Endothelial cell of umbilical vein (primary cell): ENCODE measurements around the gene DNAJC8. TPM values are rescaled to one million over a fixed set of nuclear protein-coding genes. Genes with fewer than 3 reads are reported as not detected.
A peak's percentile ranks its signal among the peaks of the same experiment; 100 is the strongest.

Experiments
- BruUV-seq: library from RNA; stranded (reverse); fragments of 400-500 nt; replicated peaks from 2 replicates; lab custom pipeline; 2021; lab: Mats Ljungman, UMichigan
- CTCF ChIA-PET: fragments of 300-600, 350-600 bp; sonication (Branson Sonifier 250); formaldehyde crosslinking; loops from one replicate; lab custom pipeline; 2021; ENCODE audit warnings: antibody characterized with exemption, inconsistent platforms; lab: Charles Lee
- POLR2A ChIA-PET: fragments of 300-600, 350-600 bp; sonication (Branson Sonifier 250); formaldehyde crosslinking; loops from one replicate; lab custom pipeline; 2021; ENCODE audit warnings: antibody characterized with exemption, inconsistent platforms; lab: Charles Lee
- DNase-seq: peaks from one replicate; pipeline ENCODE4 v3.0.0-alpha.2; 2011; ENCODE audit warnings: low read depth, low spot score
- FAIRE-seq: peaks from 2 replicates; lab custom pipeline; 2011; peaks lifted over from hg19 to GRCh38; lab: Jason Lieb, UNC
- H2AFZ ChIP-seq: 2 replicates; pipeline ENCODE4 v1.6.0; 2012; ENCODE audit warnings: low read depth, low read length, control low read depth, inconsistent platforms
- H3K27ac ChIP-seq: 2 replicates; pipeline ENCODE4 v1.5.1; 2011; ENCODE audit warnings: low read depth, mild to moderate bottlenecking, control low read depth, low read length, moderate library complexity; ENCODE audit not compliant: insufficient read depth
- H3K27me3 ChIP-seq, 2 experiments: 2 replicates each; pipeline versions ENCODE4 v1.6.0 to v1.6.1; 2011; ENCODE audit warnings: low read length in 2 of 2, mixed read lengths in 1 of 2; ENCODE audit not compliant: control insufficient read depth in 2 of 2, insufficient read depth in 2 of 2
- H3K36me3 ChIP-seq, 2 experiments: 2 replicates in 1 of 2; 3 replicates in 1 of 2; pipeline ENCODE4 v1.5.1; 2011; ENCODE audit warnings: low read length in 2 of 2, mild to moderate bottlenecking in 1 of 2, moderate library complexity in 1 of 2; ENCODE audit not compliant: control insufficient read depth in 2 of 2, insufficient read depth in 2 of 2; ENCODE audit errors: extremely low read depth in 1 of 2
- H3K4me1 ChIP-seq: 3 replicates; pipeline ENCODE4 v1.5.1; 2011; ENCODE audit warnings: mild to moderate bottlenecking, low read length; ENCODE audit not compliant: control insufficient read depth, insufficient read depth; ENCODE audit errors: extremely low read depth
- H3K4me2 ChIP-seq: 2 replicates; pipeline ENCODE4 v1.6.1; 2011; ENCODE audit warnings: low read length, control low read depth, mixed read lengths; ENCODE audit not compliant: insufficient read depth
- H3K4me3 ChIP-seq, 3 experiments: fragments of 200-600 bp in 1 of 3; sonication (generic), shearing (Covaris generic) in 1 of 3; replicated peaks in 1 of 3; 2 replicates each; pipeline ENCODE4 v1.5.1; 2011 to 2016; ENCODE audit warnings: control low read depth in 3 of 3, low read length in 3 of 3, mild to moderate bottlenecking in 2 of 3, inconsistent platforms in 1 of 3, low read depth in 1 of 3, moderate library complexity in 1 of 3; ENCODE audit not compliant: insufficient read depth in 1 of 3
- H3K79me2 ChIP-seq: 2 replicates; pipeline ENCODE4 v1.6.0; 2012; ENCODE audit warnings: low read length, inconsistent platforms; ENCODE audit not compliant: control insufficient read depth, insufficient read depth
- H3K9ac ChIP-seq: replicated peaks from 2 replicates; pipeline ENCODE3; 2011; ENCODE audit warnings: low read length, control low read depth; ENCODE audit not compliant: insufficient read depth; ENCODE audit errors: extremely low read depth
- H3K9me1 ChIP-seq: replicated peaks from 3 replicates; pipeline ENCODE4 v1.6.0; 2011; ENCODE audit warnings: mild to moderate bottlenecking, low read length; ENCODE audit not compliant: control insufficient read depth, insufficient read depth; ENCODE audit errors: extremely low read depth
- H3K9me3 ChIP-seq: replicated peaks from 2 replicates; pipeline ENCODE4 v1.5.1; 2012; ENCODE audit warnings: low read length, inconsistent platforms; ENCODE audit not compliant: control insufficient read depth, insufficient read depth
- H4K20me1 ChIP-seq: replicated peaks from 2 replicates; pipeline ENCODE3; 2011; ENCODE audit warnings: mild to moderate bottlenecking, low read length; ENCODE audit not compliant: control insufficient read depth, insufficient read depth; ENCODE audit errors: extremely low read depth
- EZH2 ChIP-seq: IDR thresholded peaks from 2 replicates; pipeline ENCODE4 v1.6.1; 2012; ENCODE audit warnings: borderline replicate concordance, low read depth, mild to moderate bottlenecking, moderate library complexity, low read length, inconsistent platforms; ENCODE audit not compliant: severe bottlenecking
- FOS ChIP-seq: IDR thresholded peaks from 2 replicates; pipeline ENCODE4 v1.6.1; 2011; ENCODE audit warnings: mild to moderate bottlenecking, low read length, moderate library complexity, borderline replicate concordance; ENCODE audit not compliant: insufficient read depth
- GATA2 ChIP-seq: IDR thresholded peaks from 2 replicates; pipeline ENCODE4 v1.7.0; 2011; ENCODE audit warnings: low read depth, mild to moderate bottlenecking, moderate library complexity, mixed read lengths, low read length; ENCODE audit not compliant: insufficient read length, insufficient read depth
- JUN ChIP-seq: IDR thresholded peaks from 2 replicates; pipeline ENCODE4 v1.6.1; 2011; ENCODE audit warnings: borderline replicate concordance, low read depth; ENCODE audit not compliant: insufficient read length, insufficient read depth
- MYC ChIP-seq: IDR thresholded peaks from one replicate; pipeline ENCODE4 v1.6.1; 2011; ENCODE audit warnings: mild to moderate bottlenecking, low read depth, low read length
- POLR2A ChIP-seq: IDR thresholded peaks from 2 replicates; pipeline ENCODE4 v1.6.1; 2012; ENCODE audit warnings: low read depth, mild to moderate bottlenecking, control low read depth, low read length
- POLR2AphosphoS5 ChIP-seq: IDR thresholded peaks from 2 replicates; pipeline ENCODE4 v1.6.1; 2012; ENCODE audit warnings: low read depth, mild to moderate bottlenecking, control low read depth, low read length, moderate library complexity; ENCODE audit not compliant: insufficient read depth
- dilution Hi-C: fragments of 300-500 bp; cut with MboI; formaldehyde crosslinking; loops from one replicate; pipeline ENCODE4 v1.15.0; 2019; ENCODE audit warnings: low sequenced_read_pairs; ENCODE audit not compliant: extremely low pct_ligation_motif_present
- intact Hi-C: fragments of 100-400 bp; cut with micrococcal nuclease; formaldehyde crosslinking; loops from one replicate; pipeline ENCODE4 v1.10.0; 2022
- polyA plus RNA-seq, 4 experiments: library from polyadenylated mRNA; depleted of rRNA in 3 of 4; stranded (reverse) in 3 of 4; unstranded in 1 of 4; fragments of >200 nt; gene quantifications; 2 replicates each; pipeline versions ENCODE4 v1.2.1 to v1.2.3, GENCODE V29; 2011 to 2012; ENCODE audit warnings: missing spikeins in 1 of 4
- total RNA-seq: library from RNA; stranded (reverse); gene quantifications from 2 replicates; pipeline ENCODE4 v1.2.3, GENCODE V29; 2021
- TF ChIP-seq, protein P1 (sequence below), 2 donors: IDR thresholded peaks; 1 replicate in 1 of 2; 2 replicates in 1 of 2; pipeline ENCODE4 v1.5.1; 2011; ENCODE audit warnings: low read length in 2 of 2, mild to moderate bottlenecking in 2 of 2, moderate library complexity in 2 of 2, control low read depth in 1 of 2, inconsistent platforms in 1 of 2, low read depth in 1 of 2; ENCODE audit not compliant: insufficient read depth in 1 of 2; ENCODE audit errors: extremely low read depth in 1 of 2

The DNAJC8 gene
- total and polyA plus RNA-seq, 2 donors (not counting 3 experiments of a cell fraction or from before 2014, with no cell fraction given) = 71.0 to 106 TPM

GRCh38 chr1:28160782-28161266, 72.0 kb downstream of the DNAJC8 start:
- H3K4me1 ChIP-seq = peaks cover 6% of the 10 kb centered on the region
- FAIRE-seq (peak; percentile 96), DNase-seq (peak; percentile 89)
- H3K9me3 ChIP-seq = no peaks in the 10 kb centered on the region
- no peaks in the 10 kb centered on the region for H4K20me1 ChIP-seq
- no peaks in the 10 kb centered on the region for H3K9me1 ChIP-seq
- no peak overlapping the region for H3K4me3 ChIP-seq
- H3K4me2 ChIP-seq = peak overlapping the region; percentile 49
- no peaks in the 10 kb centered on the region for H3K36me3 ChIP-seq
- H3K27ac ChIP-seq = peak overlapping the region; percentile 89
- dilution Hi-C loops (no loop called here), intact Hi-C loops (loop anchor here (1.0 to 5.0 kb wide), 2 partner anchors 49 to 73 kb away; partner anchors contain the start of gene EYA3)
- ChIA-PET POLR2A (interaction anchor here (0.7 to 1.0 kb wide), 3 partner anchors 27 to 421 kb away, joined by 3 to 4 read pairs (median 3); no protein-coding TSS in a partner anchor), CTCF (interaction anchor here (0.9 to 1.9 kb wide), 6 partner anchors 12 to 69 kb away, joined by 3 to 12 read pairs (median 4); no protein-coding TSS in a partner anchor)
- H3K79me2 ChIP-seq = no peaks in the 10 kb centered on the region
- peak overlapping the region; percentile 90 for H2AFZ ChIP-seq
- BruUV-seq = no TSS peak
- TF ChIP-seq EZH2 (no peak), POLR2A (no peak), MYC (no peak), POLR2AphosphoS5 (peak; percentile 70), FOS (peak; percentile 57), GATA2 (peak; percentile 25), JUN (peak; percentile 52)
- TF ChIP-seq, protein P1, sequence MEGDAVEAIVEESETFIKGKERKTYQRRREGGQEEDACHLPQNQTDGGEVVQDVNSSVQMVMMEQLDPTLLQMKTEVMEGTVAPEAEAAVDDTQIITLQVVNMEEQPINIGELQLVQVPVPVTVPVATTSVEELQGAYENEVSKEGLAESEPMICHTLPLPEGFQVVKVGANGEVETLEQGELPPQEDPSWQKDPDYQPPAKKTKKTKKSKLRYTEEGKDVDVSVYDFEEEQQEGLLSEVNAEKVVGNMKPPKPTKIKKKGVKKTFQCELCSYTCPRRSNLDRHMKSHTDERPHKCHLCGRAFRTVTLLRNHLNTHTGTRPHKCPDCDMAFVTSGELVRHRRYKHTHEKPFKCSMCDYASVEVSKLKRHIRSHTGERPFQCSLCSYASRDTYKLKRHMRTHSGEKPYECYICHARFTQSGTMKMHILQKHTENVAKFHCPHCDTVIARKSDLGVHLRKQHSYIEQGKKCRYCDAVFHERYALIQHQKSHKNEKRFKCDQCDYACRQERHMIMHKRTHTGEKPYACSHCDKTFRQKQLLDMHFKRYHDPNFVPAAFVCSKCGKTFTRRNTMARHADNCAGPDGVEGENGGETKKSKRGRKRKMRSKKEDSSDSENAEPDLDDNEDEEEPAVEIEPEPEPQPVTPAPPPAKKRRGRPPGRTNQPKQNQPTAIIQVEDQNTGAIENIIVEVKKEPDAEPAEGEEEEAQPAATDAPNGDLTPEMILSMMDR (IDR thresholded peaks at IDR 0.05; ENCODE audit: extremely low read depth in 1 of 2, insufficient read depth in 1 of 2, low read depth in 1 of 2, low read length in 2 of 2) = no peak
- H3K9ac ChIP-seq = peak overlapping the region; percentile 35
- H3K27me3 ChIP-seq = no peaks in the 10 kb centered on the region
